H9 (cell line): ENCODE data around the gene SYT7. TPM values are rescaled to one million over a fixed set of nuclear protein-coding genes. Genes with fewer than 3 reads are reported as not detected.

Experiments
- DNase-seq: peaks from one replicate; pipeline ENCODE4 v3.0.0-alpha.2; 2017
- H2AFZ ChIP-seq: one replicate; pipeline ENCODE4 v1.6.1; 2013; ENCODE audit warnings: mild to moderate bottlenecking, low read length, control low read depth, moderate library complexity
- H2AK5ac ChIP-seq: 2 replicates; pipeline ENCODE4 v1.6.1; 2013; ENCODE audit warnings: low read length, control low read depth, mixed read lengths; ENCODE audit not compliant: insufficient read length
- H2BK120ac ChIP-seq: one replicate; pipeline ENCODE4 v1.6.1; 2013; ENCODE audit warnings: low read depth, mild to moderate bottlenecking, low read length, control low read depth, inconsistent platforms; ENCODE audit not compliant: poor library complexity, severe bottlenecking
- H2BK12ac ChIP-seq: 2 replicates; pipeline ENCODE4 v1.6.1; 2013; ENCODE audit warnings: low read length, control low read depth, mixed read lengths, low read depth; ENCODE audit not compliant: insufficient read length
- H2BK15ac ChIP-seq: 2 replicates; pipeline ENCODE4 v1.6.1; 2013; ENCODE audit warnings: low read depth, low read length, control low read depth
- H2BK20ac ChIP-seq: one replicate; pipeline ENCODE4 v1.6.1; 2013; ENCODE audit warnings: low read depth, mild to moderate bottlenecking, low read length, control low read depth, inconsistent platforms; ENCODE audit not compliant: poor library complexity, severe bottlenecking
- H2BK5ac ChIP-seq: 2 replicates; pipeline ENCODE4 v1.6.1; 2013; ENCODE audit warnings: low read length, control low read depth, mixed read lengths; ENCODE audit not compliant: insufficient read length
- H3K14ac ChIP-seq: 2 replicates; pipeline ENCODE4 v1.6.1; 2013; ENCODE audit warnings: low read length, control low read depth; ENCODE audit not compliant: insufficient read depth
- H3K18ac ChIP-seq: 2 replicates; pipeline ENCODE4 v1.6.1; 2013; ENCODE audit warnings: low read depth, mild to moderate bottlenecking, mixed read lengths, low read length, control low read depth; ENCODE audit not compliant: insufficient read length
- H3K23ac ChIP-seq: 2 replicates; pipeline ENCODE4 v1.6.1; 2013; ENCODE audit warnings: low read length, control low read depth, mixed read lengths, low read depth; ENCODE audit not compliant: insufficient read length
- H3K23me2 ChIP-seq: 2 replicates; pipeline ENCODE4 v1.6.1; 2013; ENCODE audit warnings: low read depth, mild to moderate bottlenecking, mixed read lengths, low read length, control low read depth; ENCODE audit not compliant: insufficient read length, poor library complexity, severe bottlenecking
- H3K27ac ChIP-seq: 2 replicates; pipeline ENCODE4 v1.5.1; 2013; ENCODE audit warnings: low read length, control low read depth, mixed read lengths, low read depth; ENCODE audit not compliant: insufficient read length
- H3K27me3 ChIP-seq: 2 replicates; pipeline ENCODE4 v1.6.1; 2013; ENCODE audit warnings: low read length, control low read depth, inconsistent platforms; ENCODE audit not compliant: insufficient read depth
- H3K4ac ChIP-seq: 2 replicates; pipeline ENCODE4 v1.6.1; 2013; ENCODE audit warnings: low read depth, mild to moderate bottlenecking, control low read depth, inconsistent platforms, low read length, moderate library complexity
- H3K4me1 ChIP-seq: 2 replicates; pipeline ENCODE4 v1.6.1; 2013; ENCODE audit warnings: low read length, control low read depth, inconsistent platforms; ENCODE audit not compliant: insufficient read depth
- H3K4me2 ChIP-seq: 2 replicates; pipeline ENCODE4 v1.6.1; 2013; ENCODE audit warnings: low read length, control low read depth, mixed read lengths; ENCODE audit not compliant: insufficient read length, insufficient read depth
- H3K56ac ChIP-seq: 2 replicates; pipeline ENCODE4 v1.6.1; 2013; ENCODE audit warnings: low read depth, mild to moderate bottlenecking, mixed read lengths, low read length, control low read depth; ENCODE audit not compliant: insufficient read length
- H3K79me1 ChIP-seq: 2 replicates; pipeline ENCODE4 v1.6.1; 2013; ENCODE audit warnings: low read depth, mild to moderate bottlenecking, moderate library complexity, low read length, control low read depth, inconsistent platforms; ENCODE audit not compliant: insufficient read depth, poor library complexity, severe bottlenecking
- H3K79me2 ChIP-seq: 2 replicates; pipeline ENCODE4 v1.6.1; 2013; ENCODE audit warnings: low read length, control low read depth, inconsistent platforms; ENCODE audit not compliant: insufficient read depth
- H3K9ac ChIP-seq: 2 replicates; pipeline ENCODE4 v1.6.1; 2013; ENCODE audit warnings: low read length, control low read depth, mixed read lengths; ENCODE audit not compliant: insufficient read length; ENCODE audit errors: extremely low read depth
- H3K9me3 ChIP-seq: one replicate; pipeline ENCODE4 v1.6.1; 2013; ENCODE audit warnings: low read depth, low read length, inconsistent platforms; ENCODE audit not compliant: control insufficient read depth
- H3T11ph ChIP-seq: one replicate; pipeline ENCODE4 v1.6.1; 2013; ENCODE audit warnings: mild to moderate bottlenecking, low read length, control low read depth, inconsistent platforms
- H4K20me1 ChIP-seq: one replicate; pipeline ENCODE4 v1.6.1; 2013; ENCODE audit not compliant: control insufficient read depth, insufficient read length, insufficient read depth
- H4K5ac ChIP-seq: 2 replicates; pipeline ENCODE4 v1.6.1; 2013; ENCODE audit warnings: low read depth, mild to moderate bottlenecking, mixed read lengths, low read length, control low read depth; ENCODE audit not compliant: insufficient read length
- H4K8ac ChIP-seq: replicated peaks from 2 replicates; pipeline ENCODE4 v1.6.1; 2013; ENCODE audit warnings: low read length, control low read depth, mixed read lengths, low read depth; ENCODE audit not compliant: insufficient read length
- H4K91ac ChIP-seq: 2 replicates; pipeline ENCODE4 v1.6.1; 2013; ENCODE audit warnings: low read depth, mild to moderate bottlenecking, moderate library complexity, mixed read lengths, low read length, control low read depth; ENCODE audit not compliant: insufficient read length
- H3K27ac Mint-ChIP-seq, 3 experiments: 2 replicates in 2 of 3; 3 replicates in 1 of 3; pipeline ENCODE4 v1.8.0; 2020 to 2021; ENCODE audit warnings: mixed read lengths in 3 of 3, mild to moderate bottlenecking in 1 of 3, moderate library complexity in 1 of 3
- H3K27me3 Mint-ChIP-seq: 2 replicates; pipeline ENCODE4 v1.8.0; 2021; ENCODE audit warnings: low read depth, mild to moderate bottlenecking, moderate library complexity, mixed read lengths
- H3K36me3 Mint-ChIP-seq, 3 experiments: 2 replicates in 2 of 3; 3 replicates in 1 of 3; pipeline ENCODE4 v1.8.0; 2020 to 2021; ENCODE audit warnings: low read depth in 3 of 3, mixed read lengths in 3 of 3; ENCODE audit not compliant: insufficient read depth in 1 of 3
- H3K4me1 Mint-ChIP-seq, 2 experiments: 2 replicates each; pipeline ENCODE4 v1.8.0; 2020; ENCODE audit warnings: mixed read lengths in 2 of 2
- H3K4me3 Mint-ChIP-seq, 2 experiments: 2 replicates in 1 of 2; 3 replicates in 1 of 2; pipeline ENCODE4 v1.8.0; 2020 to 2021; ENCODE audit warnings: mild to moderate bottlenecking in 2 of 2, mixed read lengths in 2 of 2, moderate library complexity in 1 of 2
- H3K9me3 Mint-ChIP-seq, 2 experiments: 2 replicates in 1 of 2; 3 replicates in 1 of 2; pipeline ENCODE4 v1.8.0; 2020; ENCODE audit warnings: mild to moderate bottlenecking in 2 of 2, mixed read lengths in 2 of 2, moderate library complexity in 1 of 2
- WGBS: extraction: QIAGEN DNeasy Blood & Tissue Kit; methylation state at CpG from one replicate; pipeline ENCODE4 v1.1.7; 2013; ENCODE audit warnings: missing lambda C conversion rate, low lambda C conversion rate, mixed read lengths; ENCODE audit not compliant: insufficient read length; ENCODE audit errors: extremely low coverage; 5-methylcytosine and 5-hydroxymethylcytosine counted together
- long read RNA-seq: library from polyadenylated mRNA; unstranded; transcript quantifications from one replicate; pipeline ENCODE4 v2.0.0, GENCODE V29; 2020
- total RNA-seq: library from RNA; stranded (reverse); gene quantifications from 2 replicates; pipeline ENCODE4 v1.2.1, GENCODE V29; 2021
- TF ChIP-seq, protein P1 (sequence below): fragments of 200-600 bp; sonication (generic); conservative IDR thresholded peaks from 3 replicates; pipeline ENCODE4 v1.8.0; 2021; ENCODE audit warnings: antibody characterized with exemption, mild to moderate bottlenecking

SYT7 gene
- 7.0 and 8.8 TPM in 2 replicates for total RNA-seq
- long read RNA-seq, partial matches to known transcripts = 0 of 5 reads
- long read RNA-seq, other reads (novel, unspliced or antisense) = 5 of 5 reads

DNA sequence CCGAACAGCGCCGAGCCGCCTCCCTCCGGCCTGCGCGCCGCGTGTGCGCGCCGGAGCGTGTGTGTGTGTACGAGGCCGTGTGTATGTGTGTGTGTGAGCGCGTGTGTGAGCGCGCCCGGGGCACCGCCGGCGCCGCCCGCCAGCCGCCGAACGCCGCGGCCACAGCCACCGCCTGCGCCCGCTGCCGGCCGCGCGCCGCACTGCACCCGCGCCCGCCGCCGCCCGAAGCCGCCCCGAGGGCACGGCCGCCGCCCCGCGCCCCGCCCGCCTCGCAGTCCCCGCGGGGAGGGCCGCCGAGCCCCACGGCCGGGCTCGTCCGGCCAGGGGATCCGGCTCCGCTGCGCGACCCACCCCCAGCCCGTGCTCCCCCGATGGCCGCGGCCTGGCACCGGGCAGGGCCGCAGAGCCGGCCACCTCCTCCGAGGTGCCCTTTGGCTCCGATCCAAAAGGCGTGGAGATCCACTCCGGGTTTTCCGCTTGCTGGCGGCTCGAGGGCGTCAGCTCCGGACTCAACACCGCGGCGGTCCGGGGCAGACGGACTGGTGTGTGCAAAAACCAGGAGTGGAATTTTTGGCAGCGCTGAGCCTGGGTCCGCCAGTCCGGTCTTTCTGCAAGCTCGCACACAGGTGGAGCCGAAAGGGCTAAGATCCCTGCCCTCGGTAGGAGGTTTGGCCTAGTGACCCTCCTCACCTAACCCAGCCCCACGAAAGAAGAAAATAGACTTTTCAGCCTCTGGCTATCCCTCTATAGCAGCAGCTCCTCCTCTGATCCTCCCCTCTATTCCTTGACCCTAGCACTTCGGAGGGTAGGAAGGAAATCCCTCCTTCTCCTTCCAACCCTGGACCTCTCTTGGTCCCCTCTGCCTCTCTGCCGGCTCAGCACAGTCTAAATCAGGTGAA lies at the start of gene SYT7:
Gene SYT7 (minus strand): TSS at position 47 of the 899 bp plus-strand sequence. CDS start 256 bp downstream, outside the sequence.
- H4K91ac ChIP-seq = no peak within 1 kb of the TSS
- 0 out of 2 replicates have a peak, but pooled peaks cover 2% of the 10 kb centered on the region for H3K4me1 ChIP-seq
- H4K20me1 ChIP-seq = no peaks in the 10 kb centered on the region
- Mint-ChIP-seq H3K36me3 (no peaks in the 10 kb centered on the region), H3K9me3 (no peaks in the 10 kb centered on the region; a peak in 1 of 5 replicates), H3K4me1 (peaks cover 49 to 69% of the 10 kb centered on the region in 2 experiments), H3K27ac (no peak within 1 kb of the TSS), H3K4me3 (peak within 1 kb of the TSS; percentile 66 to 90), H3K27me3 (peaks cover 70% of the 10 kb centered on the region)
- H3K4ac ChIP-seq = no peak within 1 kb of the TSS
- H4K5ac ChIP-seq = no peak within 1 kb of the TSS
- H2BK5ac ChIP-seq = no peak within 1 kb of the TSS
- H3K9ac ChIP-seq = no peak within 1 kb of the TSS
- H3K14ac ChIP-seq = no peak within 1 kb of the TSS; the same call in 1 of the 2 replicates
- H2BK20ac ChIP-seq = no peak within 1 kb of the TSS
- no peaks in the 10 kb centered on the region for H3K9me3 ChIP-seq
- H2AK5ac ChIP-seq = no peak within 1 kb of the TSS
- H3K18ac ChIP-seq = no peak within 1 kb of the TSS
- WGBS = no CpG with 5 or more reads among the region's 96 CpGs
- no peak within 1 kb of the TSS for H2BK120ac ChIP-seq
- TF ChIP-seq, protein P1, sequence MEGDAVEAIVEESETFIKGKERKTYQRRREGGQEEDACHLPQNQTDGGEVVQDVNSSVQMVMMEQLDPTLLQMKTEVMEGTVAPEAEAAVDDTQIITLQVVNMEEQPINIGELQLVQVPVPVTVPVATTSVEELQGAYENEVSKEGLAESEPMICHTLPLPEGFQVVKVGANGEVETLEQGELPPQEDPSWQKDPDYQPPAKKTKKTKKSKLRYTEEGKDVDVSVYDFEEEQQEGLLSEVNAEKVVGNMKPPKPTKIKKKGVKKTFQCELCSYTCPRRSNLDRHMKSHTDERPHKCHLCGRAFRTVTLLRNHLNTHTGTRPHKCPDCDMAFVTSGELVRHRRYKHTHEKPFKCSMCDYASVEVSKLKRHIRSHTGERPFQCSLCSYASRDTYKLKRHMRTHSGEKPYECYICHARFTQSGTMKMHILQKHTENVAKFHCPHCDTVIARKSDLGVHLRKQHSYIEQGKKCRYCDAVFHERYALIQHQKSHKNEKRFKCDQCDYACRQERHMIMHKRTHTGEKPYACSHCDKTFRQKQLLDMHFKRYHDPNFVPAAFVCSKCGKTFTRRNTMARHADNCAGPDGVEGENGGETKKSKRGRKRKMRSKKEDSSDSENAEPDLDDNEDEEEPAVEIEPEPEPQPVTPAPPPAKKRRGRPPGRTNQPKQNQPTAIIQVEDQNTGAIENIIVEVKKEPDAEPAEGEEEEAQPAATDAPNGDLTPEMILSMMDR = peak; percentile 29; the same call in 1 of the 3 replicates
- peak within 1 kb of the TSS; percentile 48 for H3K4me2 ChIP-seq
- H3K23ac ChIP-seq = no peak within 1 kb of the TSS
- no peak within 1 kb of the TSS for H2BK12ac ChIP-seq
- no peak within 1 kb of the TSS for H2AFZ ChIP-seq
- peak; percentile 98 for DNase-seq
- H3K27me3 ChIP-seq = peaks cover 7% of the 10 kb centered on the region; the same call in 1 of the 2 replicates
- H3K56ac ChIP-seq = no peak within 1 kb of the TSS
- H3T11ph ChIP-seq = no peak within 1 kb of the TSS
- H3K27ac ChIP-seq = no peak within 1 kb of the TSS
- no peak within 1 kb of the TSS for H4K8ac ChIP-seq
- H2BK15ac ChIP-seq = no peak within 1 kb of the TSS
- H3K79me2 ChIP-seq = no peaks in the 10 kb centered on the region
- H3K79me1 ChIP-seq = no peaks in the 10 kb centered on the region
- peaks cover 10% of the 10 kb centered on the region for H3K23me2 ChIP-seq
